ENCODE measurements around the gene MUCL3.

- TF ChIP-seq EZH2 (IDR thresholded peaks at IDR 0.05) = no peak
- TF ChIP-seq POLR2AphosphoS5 (IDR thresholded peaks at IDR 0.05; ENCODE audit: borderline replicate concordance, low read depth, low read length) = no peak
Measured at GRCh38 chr6:30908700-30909099, 32.1 kb upstream of the MUCL3 start.

Data from SK-N-MC (cell line).